ENCODE measurements around the gene PTPRG.

The PTPRG gene

DNA sequence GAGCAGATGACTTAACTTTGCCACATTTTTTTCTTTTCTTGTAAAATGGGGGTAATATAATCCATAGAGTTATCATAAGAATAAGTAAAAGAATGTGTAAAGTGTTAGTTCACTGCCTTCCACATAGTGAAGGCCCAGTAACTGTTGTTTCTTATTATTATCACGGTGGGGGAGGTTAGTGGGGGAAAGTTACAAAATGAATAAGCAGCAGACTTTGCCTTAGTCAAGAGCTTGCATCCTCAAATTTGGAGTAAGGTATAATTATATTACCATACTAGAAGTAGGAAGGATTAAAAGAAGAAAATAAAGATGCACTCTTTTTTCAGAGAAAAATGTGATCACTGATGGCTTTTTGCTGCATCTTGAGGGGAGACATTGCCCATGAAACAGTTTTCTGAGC is 247.6 kb downstream of the PTPRG start:
- H3K36me3 Mint-ChIP-seq (ENCODE audit: low read depth): no peaks in the 10 kb centered on the region
- H3K9me3 Mint-ChIP-seq: no peaks in the 10 kb centered on the region
- H3K4me3 Mint-ChIP-seq: no peak overlapping the region
- DNase-seq: no peak
- H3K27me3 Mint-ChIP-seq (ENCODE audit: low read depth, poor library complexity): no peaks in the 10 kb centered on the region
- TF ChIP-seq, protein P1, sequence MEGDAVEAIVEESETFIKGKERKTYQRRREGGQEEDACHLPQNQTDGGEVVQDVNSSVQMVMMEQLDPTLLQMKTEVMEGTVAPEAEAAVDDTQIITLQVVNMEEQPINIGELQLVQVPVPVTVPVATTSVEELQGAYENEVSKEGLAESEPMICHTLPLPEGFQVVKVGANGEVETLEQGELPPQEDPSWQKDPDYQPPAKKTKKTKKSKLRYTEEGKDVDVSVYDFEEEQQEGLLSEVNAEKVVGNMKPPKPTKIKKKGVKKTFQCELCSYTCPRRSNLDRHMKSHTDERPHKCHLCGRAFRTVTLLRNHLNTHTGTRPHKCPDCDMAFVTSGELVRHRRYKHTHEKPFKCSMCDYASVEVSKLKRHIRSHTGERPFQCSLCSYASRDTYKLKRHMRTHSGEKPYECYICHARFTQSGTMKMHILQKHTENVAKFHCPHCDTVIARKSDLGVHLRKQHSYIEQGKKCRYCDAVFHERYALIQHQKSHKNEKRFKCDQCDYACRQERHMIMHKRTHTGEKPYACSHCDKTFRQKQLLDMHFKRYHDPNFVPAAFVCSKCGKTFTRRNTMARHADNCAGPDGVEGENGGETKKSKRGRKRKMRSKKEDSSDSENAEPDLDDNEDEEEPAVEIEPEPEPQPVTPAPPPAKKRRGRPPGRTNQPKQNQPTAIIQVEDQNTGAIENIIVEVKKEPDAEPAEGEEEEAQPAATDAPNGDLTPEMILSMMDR (IDR thresholded peaks at IDR 0.05): no peak
- H3K4me1 Mint-ChIP-seq: peaks cover 62% of the 10 kb centered on the region
- H3K27ac Mint-ChIP-seq: no peak overlapping the region

DNA sequence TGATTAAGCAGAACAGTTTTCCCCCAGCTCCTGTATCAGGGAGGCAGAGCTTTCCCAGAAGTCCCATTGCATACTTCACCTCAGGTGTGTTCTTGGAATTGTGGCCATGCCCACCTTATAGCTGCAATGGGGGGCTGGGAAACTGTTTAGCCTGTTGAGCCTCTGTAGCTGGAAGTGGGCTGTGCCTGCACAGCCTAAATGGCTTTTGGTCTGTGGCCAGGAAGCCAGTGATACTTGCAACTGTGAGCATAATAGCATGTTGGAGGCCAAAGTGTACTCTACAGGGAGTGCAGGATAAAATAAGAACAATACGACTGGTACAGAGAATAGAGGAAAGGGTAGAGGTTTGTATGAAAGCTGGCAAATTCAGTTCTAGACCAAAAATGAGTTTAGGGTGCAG is 248.5 kb downstream of the PTPRG start:
- no peak overlapping the region for H3K27ac Mint-ChIP-seq
- no peak overlapping the region for H3K4me3 Mint-ChIP-seq
- TF ChIP-seq, protein P1 (IDR thresholded peaks at IDR 0.05): no peak
- no peak for DNase-seq
- peaks cover 60% of the 10 kb centered on the region for H3K4me1 Mint-ChIP-seq
- H3K27me3 Mint-ChIP-seq (ENCODE audit: low read depth, poor library complexity): no peaks in the 10 kb centered on the region
- H3K9me3 Mint-ChIP-seq: no peaks in the 10 kb centered on the region
- H3K36me3 Mint-ChIP-seq (ENCODE audit: low read depth): no peaks in the 10 kb centered on the region

DNA sequence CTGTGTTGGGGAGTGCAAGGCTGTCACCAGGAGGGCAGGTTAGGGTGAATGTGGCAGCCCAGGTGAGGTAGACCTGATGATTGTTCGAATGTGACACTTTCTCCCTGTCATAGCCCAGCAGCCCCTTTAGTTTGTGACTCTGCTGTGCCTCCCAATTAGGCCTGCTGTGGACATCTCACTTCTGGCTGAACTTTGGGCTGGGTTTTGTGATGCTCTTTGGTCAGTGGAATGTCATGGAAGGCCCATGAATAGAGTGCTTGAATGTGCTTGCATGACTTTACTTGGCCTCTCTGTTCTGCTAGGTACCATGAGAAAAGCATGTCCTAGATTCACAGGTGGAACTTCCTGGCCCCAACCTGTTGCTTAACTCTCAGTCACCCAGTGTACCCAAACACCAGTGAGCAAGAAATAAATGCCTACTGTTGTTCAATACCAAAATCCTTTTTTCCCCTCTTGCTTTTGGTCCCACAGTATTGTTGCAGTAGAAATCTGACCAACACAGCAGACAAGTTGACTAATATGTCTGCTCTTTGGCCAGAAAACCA is 249.7 kb downstream of the PTPRG start:
- Mint-ChIP-seq H3K27ac (no peak overlapping the region), H3K4me3 (no peak overlapping the region), H3K9me3 (no peaks in the 10 kb centered on the region), H3K4me1 (peaks cover 48% of the 10 kb centered on the region), H3K27me3 (ENCODE audit: low read depth, poor library complexity) (no peaks in the 10 kb centered on the region), H3K36me3 (ENCODE audit: low read depth) (no peaks in the 10 kb centered on the region)
- DNase-seq: no peak
- TF ChIP-seq, protein P1 (IDR thresholded peaks at IDR 0.05): no peak

DNA sequence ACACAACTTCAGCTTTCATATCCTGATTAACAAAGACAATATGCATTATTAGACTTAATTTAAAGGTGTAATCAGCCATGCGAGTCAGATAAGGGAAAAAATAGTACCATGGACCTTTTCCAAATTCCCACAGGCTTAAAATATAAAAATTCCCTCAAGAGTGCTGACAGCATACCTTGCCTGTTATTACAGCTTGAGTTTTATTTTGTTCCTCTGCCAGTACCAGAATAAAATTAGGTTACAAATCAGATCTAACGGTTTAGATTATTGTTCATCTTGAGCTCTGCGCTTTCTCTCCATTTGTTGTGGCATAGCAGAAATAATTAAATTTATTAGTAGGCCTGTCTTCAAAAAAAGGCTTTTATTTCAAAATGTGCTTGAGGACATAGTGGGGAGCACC is 250.3 kb downstream of the PTPRG start:
- Mint-ChIP-seq H3K9me3 (no peaks in the 10 kb centered on the region), H3K27ac (no peak overlapping the region), H3K27me3 (ENCODE audit: low read depth, poor library complexity) (no peaks in the 10 kb centered on the region), H3K4me3 (no peak overlapping the region), H3K4me1 (peaks cover 45% of the 10 kb centered on the region), H3K36me3 (ENCODE audit: low read depth) (no peaks in the 10 kb centered on the region)
- TF ChIP-seq, protein P1 (IDR thresholded peaks at IDR 0.05): no peak
- no peak for DNase-seq

DNA sequence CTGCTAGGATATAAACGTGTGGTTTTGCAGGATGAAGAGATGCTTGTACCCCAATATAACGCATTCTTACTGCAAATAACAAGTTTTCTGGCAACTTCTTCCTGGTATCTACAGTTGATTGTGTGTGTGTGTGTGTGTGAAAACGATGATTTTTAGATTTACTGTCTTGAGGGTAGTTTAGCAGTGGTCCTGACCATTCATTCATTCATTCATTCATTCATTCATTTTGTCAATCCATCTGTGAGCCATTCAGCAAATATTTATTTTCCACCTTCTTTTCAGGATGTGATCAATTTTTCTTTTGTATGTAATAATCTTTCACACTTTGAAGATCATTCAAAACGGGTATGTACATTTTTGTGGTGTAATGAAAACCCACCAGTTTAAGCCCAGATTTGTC is 250.7 kb downstream of the PTPRG start:
- no peaks in the 10 kb centered on the region for H3K27me3 Mint-ChIP-seq (ENCODE audit: low read depth, poor library complexity)
- no peaks in the 10 kb centered on the region for H3K9me3 Mint-ChIP-seq
- no peaks in the 10 kb centered on the region for H3K36me3 Mint-ChIP-seq (ENCODE audit: low read depth)
- H3K27ac Mint-ChIP-seq: no peak overlapping the region
- no peak overlapping the region for H3K4me3 Mint-ChIP-seq
- H3K4me1 Mint-ChIP-seq: peaks cover 41% of the 10 kb centered on the region
- no peak for DNase-seq
- TF ChIP-seq, protein P1 (IDR thresholded peaks at IDR 0.05): no peak

DNA sequence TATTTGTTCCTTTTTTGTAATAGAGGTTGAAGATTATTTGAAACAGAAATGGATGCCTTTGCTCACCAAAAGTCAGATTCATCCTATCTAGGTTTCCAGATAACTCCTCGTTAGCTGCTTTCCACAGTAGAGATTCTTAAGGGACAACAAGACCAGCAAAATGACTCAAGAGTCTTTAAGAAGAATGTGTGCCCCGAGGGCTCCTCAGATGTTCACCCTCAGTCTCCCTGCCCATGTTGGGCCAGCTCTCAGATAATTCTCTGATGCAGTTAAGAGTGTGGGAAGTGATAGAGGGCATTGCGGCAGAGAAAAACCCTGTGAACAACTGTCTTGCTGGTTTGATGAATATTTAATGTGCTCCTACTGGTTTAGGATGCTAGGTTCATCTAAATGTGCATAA is 251.1 kb downstream of the PTPRG start:
- TF ChIP-seq, protein P1 (IDR thresholded peaks at IDR 0.05): no peak
- H3K27me3 Mint-ChIP-seq (ENCODE audit: low read depth, poor library complexity): no peaks in the 10 kb centered on the region
- peaks cover 36% of the 10 kb centered on the region for H3K4me1 Mint-ChIP-seq
- H3K36me3 Mint-ChIP-seq (ENCODE audit: low read depth): no peaks in the 10 kb centered on the region
- no peak for DNase-seq
- H3K27ac Mint-ChIP-seq: no peak overlapping the region
- no peaks in the 10 kb centered on the region for H3K9me3 Mint-ChIP-seq
- no peak overlapping the region for H3K4me3 Mint-ChIP-seq

Data from nephron progenitor cell (in vitro differentiated cells).